DMS53 treated with DMSO at 0.1 percent for 48 hours (cell line): Measurements from ENCODE around the gene HSD17B4.
"Not testable (repeated sequence)": the region's sequence is repeated elsewhere in the genome, so short reads cannot be mapped to it uniquely, and the experiment has no call there.

ENCODE experiments used
- DNase-seq: peaks from one replicate; lab custom pipeline; 2025; ENCODE audit not compliant: unreplicated experiment; lab: John Stamatoyannopoulos, UW

Gene HSD17B4, protein sequence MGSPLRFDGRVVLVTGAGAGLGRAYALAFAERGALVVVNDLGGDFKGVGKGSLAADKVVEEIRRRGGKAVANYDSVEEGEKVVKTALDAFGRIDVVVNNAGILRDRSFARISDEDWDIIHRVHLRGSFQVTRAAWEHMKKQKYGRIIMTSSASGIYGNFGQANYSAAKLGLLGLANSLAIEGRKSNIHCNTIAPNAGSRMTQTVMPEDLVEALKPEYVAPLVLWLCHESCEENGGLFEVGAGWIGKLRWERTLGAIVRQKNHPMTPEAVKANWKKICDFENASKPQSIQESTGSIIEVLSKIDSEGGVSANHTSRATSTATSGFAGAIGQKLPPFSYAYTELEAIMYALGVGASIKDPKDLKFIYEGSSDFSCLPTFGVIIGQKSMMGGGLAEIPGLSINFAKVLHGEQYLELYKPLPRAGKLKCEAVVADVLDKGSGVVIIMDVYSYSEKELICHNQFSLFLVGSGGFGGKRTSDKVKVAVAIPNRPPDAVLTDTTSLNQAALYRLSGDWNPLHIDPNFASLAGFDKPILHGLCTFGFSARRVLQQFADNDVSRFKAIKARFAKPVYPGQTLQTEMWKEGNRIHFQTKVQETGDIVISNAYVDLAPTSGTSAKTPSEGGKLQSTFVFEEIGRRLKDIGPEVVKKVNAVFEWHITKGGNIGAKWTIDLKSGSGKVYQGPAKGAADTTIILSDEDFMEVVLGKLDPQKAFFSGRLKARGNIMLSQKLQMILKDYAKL

DNA sequence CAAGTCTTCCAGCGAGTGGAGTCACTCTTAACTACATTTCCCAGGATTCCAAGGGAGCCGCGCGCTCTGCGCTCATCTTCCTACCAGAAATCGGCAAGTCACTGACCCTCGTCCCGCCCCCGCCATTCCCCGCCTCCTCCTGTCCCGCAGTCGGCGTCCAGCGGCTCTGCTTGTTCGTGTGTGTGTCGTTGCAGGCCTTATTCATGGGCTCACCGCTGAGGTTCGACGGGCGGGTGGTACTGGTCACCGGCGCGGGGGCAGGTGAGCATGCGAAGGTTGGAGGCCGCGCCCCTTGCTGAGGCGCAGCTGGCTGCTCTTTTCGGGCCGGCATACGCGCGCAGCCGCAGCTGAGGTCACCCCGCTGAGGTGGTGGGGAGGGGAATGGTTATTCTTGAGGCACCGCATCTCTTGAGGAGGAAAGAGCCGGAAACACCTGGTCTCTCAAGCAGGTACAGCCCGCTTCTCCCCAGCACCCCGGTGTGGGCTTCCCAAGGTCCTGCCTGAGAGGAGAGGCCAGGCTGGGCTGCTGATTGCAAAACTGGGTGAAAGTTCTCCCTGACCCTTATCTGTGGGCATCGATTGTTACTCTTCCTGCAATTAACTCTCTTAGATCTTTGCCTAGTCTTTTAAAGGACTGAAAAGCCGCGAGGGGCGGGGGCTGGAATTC, at the start of gene HSD17B4:
TSS of gene HSD17B4 (plus strand) at position 125 of the 667 bp plus-strand sequence. CDS start at position 204, 79 bp downstream.
- DNase-seq, result peak; percentile 91

DNA sequence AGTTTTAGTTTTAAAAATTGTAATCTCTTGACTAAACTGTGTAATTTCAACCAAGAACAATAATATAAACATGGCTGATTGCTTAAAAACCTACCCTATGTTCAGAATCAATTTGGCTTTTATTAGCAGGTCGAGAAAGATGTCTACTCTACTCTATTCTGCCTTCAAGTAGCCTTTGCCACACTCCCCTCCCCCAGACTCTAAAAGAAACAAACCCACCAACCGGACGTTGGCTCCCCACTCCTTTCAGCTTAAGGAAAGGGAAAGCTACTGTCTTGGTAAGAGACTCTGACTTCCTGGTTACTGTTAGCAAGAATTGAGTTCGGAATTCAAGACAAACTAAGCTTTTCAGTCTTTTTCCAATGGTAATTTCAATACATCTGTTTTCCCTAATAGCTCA, 49.7 kb upstream of the HSD17B4 start:
- DNase-seq, result no peak

DNA sequence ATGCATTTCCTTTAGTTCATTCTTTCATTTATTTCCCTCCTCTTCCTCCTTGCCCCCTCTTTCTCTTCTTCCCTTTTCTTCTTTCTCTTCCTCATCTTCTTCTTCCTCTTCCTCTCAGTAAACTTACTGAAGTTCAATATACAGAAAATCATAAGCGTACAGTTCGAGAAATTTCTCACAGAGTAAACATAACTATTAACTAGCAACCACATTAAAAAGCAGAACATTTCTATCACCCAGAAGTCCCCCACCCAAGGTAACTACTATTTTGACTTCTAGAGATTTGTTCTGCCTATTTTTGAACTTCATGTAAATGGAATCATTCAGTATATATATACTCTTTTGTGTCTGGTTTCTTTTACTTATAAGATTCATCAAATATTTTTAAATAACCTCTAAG, 48.3 kb upstream of the HSD17B4 start:
- no peak for DNase-seq

DNA sequence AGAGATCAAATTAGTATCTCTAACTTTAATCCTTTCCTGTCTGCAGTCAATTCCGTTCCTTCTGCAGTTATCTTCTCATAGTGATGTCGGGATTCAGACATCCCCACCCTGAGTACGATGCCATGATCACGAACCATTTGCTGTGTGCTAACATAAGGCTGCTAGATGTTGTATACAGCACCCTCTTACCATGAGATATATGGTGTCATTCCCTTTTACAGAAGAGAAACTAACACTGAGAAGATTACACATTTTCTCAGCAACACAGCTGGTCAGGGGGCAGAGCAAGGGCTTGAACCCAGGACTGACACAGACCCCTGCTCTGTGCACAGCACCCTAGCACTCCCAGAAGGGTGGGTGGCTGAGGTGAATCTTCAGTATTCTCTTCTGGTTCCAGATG, 46.9 kb upstream of the HSD17B4 start:
- no peak for DNase-seq

DNA sequence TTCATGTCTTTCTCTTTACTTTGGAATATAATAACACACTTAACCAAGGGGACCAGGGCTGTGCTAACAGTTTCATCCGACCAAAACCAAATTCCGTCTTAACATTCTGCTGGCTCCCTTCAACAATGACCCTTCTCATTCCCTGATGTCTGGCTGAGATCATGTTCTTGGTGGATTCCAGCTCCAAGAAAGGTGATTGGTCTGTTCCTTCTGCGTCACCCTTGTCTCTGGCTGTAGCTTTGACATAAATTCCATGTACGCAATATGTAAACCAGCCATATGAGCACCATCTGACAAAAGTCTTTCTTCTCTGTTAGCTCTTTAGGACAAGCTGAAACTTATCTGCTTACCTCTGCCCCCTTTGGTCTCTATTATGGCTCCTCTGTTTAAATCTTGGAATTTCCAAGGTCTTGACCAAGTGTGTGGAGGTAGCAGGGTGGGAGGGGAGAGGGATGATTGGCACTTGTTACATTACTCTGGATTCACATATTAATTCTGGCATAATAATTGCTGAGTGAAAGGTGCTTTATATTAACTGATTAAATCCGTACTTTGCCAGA, 45.7 kb upstream of the HSD17B4 start:
- DNase-seq, result no peak

DNA sequence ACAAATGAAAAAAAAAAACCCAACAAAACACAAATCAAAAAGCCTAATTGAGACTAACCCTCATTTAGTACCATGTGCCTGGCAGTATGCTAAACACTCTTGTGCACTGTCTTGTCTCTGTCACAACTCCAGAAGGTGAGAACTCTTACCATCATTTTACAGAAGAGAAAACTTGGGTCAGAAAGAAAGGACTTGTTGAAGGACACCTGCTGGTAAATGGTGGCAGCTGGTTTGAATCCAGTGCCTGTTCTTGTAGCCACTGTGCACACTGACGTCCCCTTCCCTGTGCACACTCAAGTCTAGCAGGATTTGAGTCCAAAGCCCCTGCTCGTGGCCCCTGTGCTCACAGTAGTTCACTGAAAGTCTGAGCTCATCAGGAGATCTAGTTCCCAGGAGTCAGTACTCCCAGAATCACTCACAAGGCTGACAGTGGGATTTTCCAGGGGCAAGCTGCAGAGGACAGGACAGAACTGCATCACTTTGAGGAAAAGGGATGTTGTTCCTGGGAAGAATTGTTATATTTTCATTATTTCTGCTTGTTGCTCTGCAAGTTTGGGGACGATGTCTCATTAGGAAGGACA, 43.0 kb upstream of the HSD17B4 start:
- no peak for DNase-seq

DNA sequence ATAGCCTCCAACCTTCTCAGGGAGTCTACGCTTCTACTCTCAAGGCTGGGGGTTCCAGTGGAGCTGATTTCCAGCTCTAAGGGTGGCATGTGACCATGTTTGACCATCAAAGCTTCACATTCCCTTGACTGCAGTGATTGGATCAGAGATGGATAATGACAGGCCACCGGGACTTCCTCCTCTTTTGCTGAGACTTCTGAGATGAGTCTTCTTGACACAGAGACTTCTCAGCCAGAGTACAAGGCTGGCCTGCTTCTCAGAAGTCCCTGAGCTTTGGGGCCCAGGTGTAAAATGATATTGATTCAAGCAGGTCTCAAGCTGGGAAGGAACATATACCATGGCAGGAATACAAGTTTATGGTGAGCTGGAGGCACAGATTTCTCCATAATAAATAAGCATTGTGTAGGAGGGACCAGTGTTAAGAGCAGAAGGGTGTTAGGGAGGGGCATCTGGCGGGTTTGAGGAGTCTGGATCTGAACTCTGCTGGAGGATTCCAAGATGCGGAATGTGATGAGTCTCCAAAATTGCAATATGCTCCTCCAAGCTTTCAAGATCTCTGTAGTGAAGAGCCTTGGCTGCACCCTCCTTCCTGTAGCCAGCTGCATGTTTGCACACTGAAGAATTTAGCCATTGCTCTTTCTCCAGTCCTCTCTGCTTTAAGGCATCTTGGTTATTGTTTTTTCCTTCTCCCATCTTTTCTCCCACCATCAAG, 41.7 kb upstream of the HSD17B4 start:
- DNase-seq, result no peak

DNA sequence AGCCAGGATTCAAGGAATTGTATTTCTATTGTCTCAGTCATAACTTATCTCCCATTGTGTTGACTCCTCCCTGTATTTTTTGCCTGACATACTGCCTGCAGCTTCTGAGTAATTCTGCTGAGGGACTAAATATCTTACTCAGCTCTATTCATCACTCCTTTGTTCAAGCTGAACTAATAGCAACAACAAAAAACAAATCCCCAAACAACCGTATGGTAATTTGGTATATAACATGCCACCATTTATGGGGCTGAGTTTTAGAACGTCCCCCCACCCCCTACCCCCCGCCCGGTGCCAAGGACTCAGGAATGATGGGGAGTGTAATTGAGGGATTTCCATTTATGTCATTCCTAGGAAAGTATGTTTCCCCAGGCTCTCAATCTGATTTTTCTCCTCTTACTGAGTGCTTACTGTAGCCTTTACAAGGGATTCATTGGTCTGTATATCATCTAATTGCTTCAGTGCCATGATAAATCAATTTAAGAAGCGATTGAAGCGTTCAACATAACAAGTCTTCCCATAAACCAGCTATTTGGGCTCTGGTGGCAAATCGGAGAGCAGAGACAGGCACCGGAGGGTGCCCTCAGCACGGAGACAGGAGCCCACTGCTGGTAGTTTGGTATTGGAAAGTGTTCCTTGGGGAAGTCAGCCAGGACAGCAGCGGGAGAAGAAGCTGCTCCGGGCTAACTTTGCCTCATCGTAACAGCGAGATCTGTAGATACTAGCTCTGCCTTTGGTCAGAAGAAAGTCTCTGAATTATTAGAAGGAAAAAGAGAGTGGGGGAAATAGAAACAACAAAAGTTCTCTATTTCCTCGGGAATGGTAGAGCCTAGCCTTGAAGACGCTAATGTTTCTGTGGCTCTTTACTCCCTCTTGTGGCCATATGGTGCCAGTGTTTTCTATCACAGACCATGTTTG, 40.7 kb upstream of the HSD17B4 start:
- peak; percentile 79 for DNase-seq

DNA sequence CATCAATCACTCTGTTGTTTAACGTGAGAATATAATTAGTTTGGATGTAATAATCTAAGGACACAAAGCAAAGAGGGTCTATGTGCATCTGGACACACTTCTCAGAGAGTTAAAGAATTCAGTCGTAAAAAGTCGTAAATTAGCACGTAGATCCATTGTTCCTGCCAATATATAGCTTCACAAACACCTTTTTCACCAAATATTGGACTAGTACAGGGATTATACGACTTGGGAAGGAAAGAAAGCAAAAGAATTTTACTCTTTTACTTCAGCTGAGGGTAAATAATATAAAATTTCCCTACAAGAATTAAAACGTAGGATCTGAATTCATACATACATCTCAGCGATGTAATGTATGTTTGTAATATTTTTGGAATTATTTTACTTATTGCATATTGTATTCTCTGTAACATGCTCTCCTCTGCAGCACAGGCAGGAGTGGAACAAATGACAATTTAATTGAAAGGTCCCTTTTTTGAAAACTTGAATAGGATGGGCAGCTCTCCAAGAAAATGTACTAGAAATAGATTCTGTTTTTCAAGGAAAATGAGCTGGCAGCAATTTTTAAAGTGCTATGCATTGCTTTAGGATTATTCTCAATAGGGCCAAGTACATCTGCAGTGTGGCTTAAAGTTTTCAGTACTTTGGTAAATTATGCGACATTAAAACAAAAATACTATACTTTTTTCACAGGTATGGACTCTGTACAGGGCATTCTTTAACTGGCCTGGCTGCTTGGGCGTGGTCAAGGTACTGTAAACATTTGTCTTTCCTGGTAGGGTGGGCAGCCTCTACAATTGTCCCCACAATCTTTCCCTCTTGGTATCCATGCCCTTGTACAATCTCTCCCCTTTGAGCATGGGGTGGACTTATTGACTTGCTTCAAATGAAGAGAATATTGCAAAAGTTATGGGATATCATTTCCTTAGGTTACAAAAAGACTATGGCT, 39.7 kb upstream of the HSD17B4 start:
- no peak for DNase-seq

DNA sequence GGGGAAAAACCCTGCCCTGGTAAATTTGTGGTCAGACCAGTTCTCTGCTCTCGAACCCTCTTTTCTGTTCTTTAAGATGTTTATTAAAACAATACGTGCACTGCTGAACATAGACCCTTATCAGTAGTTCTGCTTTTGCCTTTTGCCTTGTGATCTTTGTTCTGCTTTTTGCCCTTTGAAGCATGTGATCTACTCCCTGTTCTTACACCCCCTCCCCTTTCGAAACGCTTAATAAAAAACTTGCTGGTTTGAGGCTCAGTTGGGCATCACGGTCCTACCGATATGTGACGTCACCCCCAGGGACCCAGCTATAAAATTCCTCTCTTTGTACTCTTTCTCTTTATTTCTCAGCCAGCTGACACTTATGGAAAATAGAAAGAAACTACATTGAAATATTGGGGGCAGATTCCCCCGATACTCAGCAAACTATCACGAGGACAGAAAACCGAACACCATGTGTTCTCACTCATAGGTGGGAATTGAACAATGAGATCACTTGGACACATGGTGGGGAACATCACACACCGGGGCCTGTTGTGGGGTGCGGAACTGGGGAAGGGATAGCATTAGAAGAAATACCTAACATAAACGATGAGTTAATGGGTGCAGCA, 38.1 kb upstream of the HSD17B4 start:
- not testable (repeated sequence) for DNase-seq

DNA sequence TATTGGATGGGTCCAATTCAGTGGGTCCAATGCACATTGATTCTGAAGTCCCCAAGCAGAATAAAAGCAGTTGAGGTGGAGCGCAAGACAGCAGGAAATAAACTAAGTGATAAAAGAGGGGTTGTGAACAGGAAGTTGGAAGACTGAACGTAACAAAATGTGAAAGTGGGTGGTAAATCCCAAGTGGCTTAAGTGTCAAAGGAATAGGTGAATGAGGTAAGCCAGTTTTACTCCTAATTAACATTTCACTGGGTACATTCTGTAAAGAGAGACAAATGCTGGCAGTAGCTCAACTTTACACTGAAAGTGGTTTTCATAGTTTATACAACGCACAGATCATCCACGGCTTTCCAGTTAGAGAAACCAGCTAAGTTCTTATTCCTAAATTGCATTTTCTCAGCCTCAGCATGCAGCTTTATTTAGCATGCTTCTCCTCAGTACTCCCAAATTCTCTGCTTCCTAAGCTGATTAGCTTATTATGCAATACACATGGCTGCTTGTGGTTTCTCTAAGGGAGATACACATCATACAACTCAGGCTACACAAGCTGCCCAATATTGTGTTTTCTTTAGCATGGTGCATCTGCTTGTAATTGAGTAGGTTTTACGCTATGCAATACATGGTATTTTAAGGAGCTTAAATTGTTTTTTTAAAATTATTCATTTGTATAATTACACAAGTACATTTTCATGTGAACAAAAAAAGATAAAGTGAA, 34.2 kb upstream of the HSD17B4 start:
- DNase-seq, result no peak

DNA sequence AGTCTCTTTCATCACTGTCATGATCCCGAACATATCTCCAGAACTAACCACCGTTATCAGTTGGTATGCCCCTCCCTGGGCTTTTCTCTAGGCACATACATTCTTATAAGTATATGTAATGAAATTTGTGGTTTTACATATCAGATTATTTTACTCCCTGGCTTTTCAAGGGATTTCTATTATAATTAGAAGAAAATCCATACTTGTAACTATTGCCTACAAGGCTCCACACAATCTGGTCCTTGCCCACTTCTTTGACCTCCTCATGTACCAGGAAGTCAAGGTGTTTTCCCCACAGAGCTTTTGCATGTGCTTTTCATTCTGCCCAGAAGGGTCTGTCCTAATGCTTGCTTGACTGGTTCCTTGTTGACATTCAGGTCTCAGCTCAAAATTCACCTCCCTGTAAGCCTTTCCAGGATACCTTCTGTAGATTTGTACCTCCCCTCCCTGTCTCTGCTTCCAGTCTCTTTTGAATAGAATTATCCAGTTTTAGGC, 33.6 kb upstream of the HSD17B4 start:
- DNase-seq, result peak; percentile 3

DNA sequence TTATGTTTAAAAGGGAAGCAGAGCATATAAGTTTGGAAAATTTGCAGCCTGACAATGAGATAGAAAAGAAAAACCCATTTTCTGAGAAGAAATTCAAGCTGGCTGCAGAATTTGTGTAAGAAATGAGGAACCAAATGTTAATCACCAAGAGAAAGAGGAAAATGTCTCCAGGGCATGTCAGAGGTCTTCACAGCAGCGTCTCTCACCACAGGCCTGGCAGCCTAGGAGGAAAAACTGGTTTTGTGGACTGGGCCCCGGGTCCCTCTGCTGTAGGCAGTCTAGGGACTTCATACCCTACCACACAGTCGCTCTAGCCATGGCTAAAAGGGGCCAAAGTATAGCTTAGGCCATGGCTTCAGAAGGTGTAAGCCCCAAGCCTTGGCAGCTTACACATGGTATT, 32.1 kb upstream of the HSD17B4 start:
- DNase-seq, result no peak

DNA sequence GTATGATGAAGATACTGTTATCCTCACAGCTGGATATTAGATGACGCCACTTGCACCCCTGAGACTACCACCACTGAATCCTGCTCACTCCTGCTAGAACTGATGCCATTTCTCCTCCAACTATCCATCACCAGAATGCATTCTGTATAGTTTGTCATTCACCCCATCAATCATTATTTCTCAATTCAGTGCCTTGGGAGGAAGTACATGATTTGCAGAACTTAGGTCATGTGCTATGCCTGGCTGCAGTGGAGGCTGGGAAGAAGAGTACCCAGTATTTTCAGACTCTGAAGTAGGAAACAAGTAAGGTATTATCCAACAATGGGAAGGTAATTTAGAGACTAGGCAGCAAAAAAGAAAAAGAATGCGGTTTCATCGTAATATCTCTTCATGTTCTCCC, 26.2 kb upstream of the HSD17B4 start:
- no peak for DNase-seq

DNA sequence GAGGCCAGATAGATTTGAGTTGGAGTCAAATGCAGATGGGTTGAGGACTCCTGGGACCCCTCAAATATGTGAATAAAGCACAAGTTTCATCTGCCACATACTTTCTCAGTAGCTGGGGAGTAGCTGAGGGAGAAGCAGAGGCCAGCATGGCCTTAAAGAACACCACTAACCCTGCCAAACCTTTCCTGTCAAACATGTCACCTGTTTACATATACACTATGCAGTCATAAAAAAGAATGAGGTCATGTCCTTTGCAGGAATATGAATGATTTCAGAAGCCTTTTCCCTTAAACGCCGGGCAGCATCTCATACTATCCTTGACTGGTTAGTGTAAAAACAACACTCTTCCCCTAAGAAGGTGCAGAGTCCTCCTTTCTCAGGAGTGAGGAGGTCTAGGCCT, 25.2 kb upstream of the HSD17B4 start:
- no peak for DNase-seq

DNA sequence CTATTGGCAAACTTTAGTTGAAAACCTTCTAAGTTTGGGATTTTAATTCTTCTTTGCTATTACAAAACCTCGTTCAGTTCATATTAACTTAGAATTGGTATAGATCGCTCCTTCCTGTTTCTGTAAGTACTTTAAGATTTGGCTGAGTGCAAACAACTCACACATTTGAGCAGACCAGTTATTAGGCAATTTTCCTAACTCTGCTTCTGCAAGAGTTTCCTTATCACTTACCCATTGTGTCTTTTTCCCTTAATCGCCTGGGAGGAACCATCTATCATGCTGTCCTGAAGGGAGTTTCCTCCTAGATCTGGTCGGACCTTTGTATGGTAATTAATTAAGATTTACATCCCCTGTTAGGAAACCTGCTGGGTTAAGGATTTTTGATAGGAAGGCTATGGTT, 24.7 kb upstream of the HSD17B4 start:
- DNase-seq, result not testable (repeated sequence)

DNA sequence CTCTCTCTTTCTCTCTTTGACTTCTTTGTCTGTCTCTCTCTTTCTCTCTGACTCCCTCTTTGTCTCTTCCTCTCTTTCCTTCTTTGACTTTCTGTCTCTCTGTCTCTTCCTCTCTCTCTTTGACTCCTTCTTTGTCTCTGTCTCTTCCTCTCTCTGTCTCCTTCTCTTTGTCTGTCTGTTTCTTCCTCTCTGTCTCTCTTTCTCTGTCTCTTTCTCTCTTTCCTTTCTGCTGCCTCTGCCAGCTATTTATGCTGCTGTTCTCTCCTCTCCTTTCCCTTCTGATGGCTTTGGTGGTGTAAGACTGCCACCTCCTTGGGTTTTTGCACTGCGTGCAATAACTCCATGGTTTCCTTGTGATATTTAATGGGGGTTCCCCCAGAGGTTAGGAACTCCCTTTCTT, 24.1 kb upstream of the HSD17B4 start:
- not testable (repeated sequence) for DNase-seq
